Endodermal cell (in vitro differentiated cells): Measurements from ENCODE around the gene TBPL2. TPM values are rescaled to one million over a fixed set of nuclear protein-coding genes. Genes with fewer than 3 reads are reported as not detected.

Experiments used
- DNase-seq: peaks from one replicate; pipeline ENCODE4 v3.0.0-alpha.2; 2017
- H3K27ac ChIP-seq: 2 replicates; pipeline ENCODE4 v1.5.1; 2013; ENCODE audit warnings: mild to moderate bottlenecking, low read depth, low read length, moderate library complexity
- H3K27me3 ChIP-seq: 2 replicates; pipeline ENCODE4 v1.6.1; 2013; ENCODE audit warnings: mild to moderate bottlenecking, low read length, moderate library complexity; ENCODE audit not compliant: insufficient read depth, control insufficient read depth, poor library complexity, severe bottlenecking
- H3K36me3 ChIP-seq: 2 replicates; pipeline ENCODE4 v1.7.0; 2013; ENCODE audit warnings: mild to moderate bottlenecking, low read length, moderate library complexity; ENCODE audit not compliant: control insufficient read depth, insufficient read depth
- H3K4me1 ChIP-seq: one replicate; pipeline ENCODE4 v1.7.0; 2013; ENCODE audit warnings: low read length; ENCODE audit not compliant: control insufficient read depth, insufficient read depth
- H3K4me3 ChIP-seq: 2 replicates; pipeline ENCODE4 v1.5.1; 2013; ENCODE audit warnings: mild to moderate bottlenecking, low read length, moderate library complexity
- H3K9ac ChIP-seq: 2 replicates; pipeline ENCODE4 v1.6.1; 2013; ENCODE audit warnings: mild to moderate bottlenecking, low read length, moderate library complexity; ENCODE audit not compliant: poor library complexity, severe bottlenecking; ENCODE audit errors: extremely low read depth
- H3K9me3 ChIP-seq: 2 replicates; pipeline ENCODE4 v1.6.1; 2013; ENCODE audit warnings: mild to moderate bottlenecking, low read length, moderate library complexity; ENCODE audit not compliant: control insufficient read depth
- H3K27ac Mint-ChIP-seq: 2 replicates; pipeline ENCODE4 v1.8.0; 2020; ENCODE audit warnings: mixed read lengths
- H3K27me3 Mint-ChIP-seq: 2 replicates; pipeline ENCODE4 v1.8.0; 2021; ENCODE audit warnings: mild to moderate bottlenecking, mixed read lengths; ENCODE audit not compliant: insufficient read depth
- H3K36me3 Mint-ChIP-seq: 2 replicates; pipeline ENCODE4 v1.8.0; 2020; ENCODE audit warnings: low read depth, mixed read lengths
- H3K4me1 Mint-ChIP-seq: 2 replicates; pipeline ENCODE4 v1.8.0; 2020; ENCODE audit warnings: mixed read lengths
- H3K4me3 Mint-ChIP-seq: 2 replicates; pipeline ENCODE4 v1.8.0; 2020; ENCODE audit warnings: mild to moderate bottlenecking, moderate library complexity, mixed read lengths
- H3K9me3 Mint-ChIP-seq: 2 replicates; pipeline ENCODE4 v1.8.0; 2020; ENCODE audit warnings: mild to moderate bottlenecking, mixed read lengths
- CTCF ChIP-seq: fragments of 200-600 bp; sonication (generic); conservative IDR thresholded peaks from 2 replicates; pipeline ENCODE4 v1.5.0; 2021; ENCODE audit warnings: antibody characterized with exemption, mild to moderate bottlenecking
- WGBS, 2 experiments: methylation state at CpG; one replicate each; pipeline versions ENCODE4 v1.1.5 to v1.1.7; 2013; ENCODE audit warnings: missing lambda C conversion rate in 2 of 2, mixed read lengths in 1 of 2; ENCODE audit not compliant: insufficient coverage in 1 of 2, insufficient read length in 1 of 2; 5-methylcytosine and 5-hydroxymethylcytosine counted together
- total RNA-seq, 2 donors: library from RNA; stranded (reverse); fragmentation: NEBNext Ultra II Directional in 1 of 2; extraction: Animal tissue kit (Norgen Biotek cat#: 25700) in 1 of 2; gene quantifications; 2 replicates in 1 of 2; 3 replicates in 1 of 2; pipeline ENCODE4 v1.2.1, GENCODE V29; 2021

Gene TBPL2
- total RNA-seq, 2 donors from 2014 or later: not detected

DNA sequence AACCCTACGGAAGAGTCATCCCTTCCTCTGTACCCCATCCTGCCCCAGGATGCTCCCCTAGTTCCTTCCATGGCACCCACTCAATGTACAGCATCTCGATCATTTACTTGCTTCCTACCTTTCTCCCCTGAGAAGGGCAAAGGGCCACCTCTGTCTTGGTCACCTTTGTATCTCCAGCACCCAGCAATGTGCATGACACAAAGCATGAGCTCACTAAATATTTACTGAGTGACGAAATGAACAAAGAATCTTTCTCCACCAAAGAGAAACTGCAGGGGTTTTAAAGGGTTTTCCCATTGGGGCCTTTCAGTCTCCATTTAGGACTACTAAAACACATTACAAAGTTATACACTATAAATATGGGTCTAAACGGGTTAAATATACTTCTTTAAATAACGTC lies 59.4 kb downstream of the TBPL2 start:
- Mint-ChIP-seq H3K4me1 (peaks cover 13% of the 10 kb centered on the region), H3K27me3 (no peaks in the 10 kb centered on the region), H3K36me3 (peaks cover 58% of the 10 kb centered on the region), H3K9me3 (no peaks in the 10 kb centered on the region), H3K27ac (no peak overlapping the region), H3K4me3 (no peak overlapping the region)
- Histone ChIP-seq H3K36me3 (peaks cover 58% of the 10 kb centered on the region), H3K9ac (no peak overlapping the region), H3K27ac (no peak overlapping the region), H3K4me1 (no peaks in the 10 kb centered on the region), H3K9me3 (no peaks in the 10 kb centered on the region), H3K4me3 (no peak overlapping the region), H3K27me3 (no peaks in the 10 kb centered on the region)
- WGBS, 2 experiments: 90 to 100% methylated on average over 3 to 5 of the region's 5 CpGs
- TF ChIP-seq CTCF: no peak
- no peak for DNase-seq

GRCh38 chr14:55377236-55377635 lies 63.2 kb downstream of the TBPL2 start:
- no peak overlapping the region for H3K27ac Mint-ChIP-seq
- H3K36me3 Mint-ChIP-seq: peaks cover 65% of the 10 kb centered on the region
- H3K36me3 ChIP-seq: peaks cover 53% of the 10 kb centered on the region
- no peak overlapping the region for H3K9ac ChIP-seq
- H3K9me3 Mint-ChIP-seq: no peaks in the 10 kb centered on the region
- peak; percentile 53 for TF ChIP-seq CTCF
- H3K4me1 ChIP-seq: no peaks in the 10 kb centered on the region
- no peak overlapping the region for H3K4me3 ChIP-seq
- no peak overlapping the region for H3K4me3 Mint-ChIP-seq
- H3K9me3 ChIP-seq: no peaks in the 10 kb centered on the region
- H3K27ac ChIP-seq: no peak overlapping the region
- 87 to 95% methylated on average over 4 to 5 of the region's 5 CpGs for WGBS, 2 experiments
- peaks cover 9% of the 10 kb centered on the region for H3K4me1 Mint-ChIP-seq
- no peaks in the 10 kb centered on the region for H3K27me3 Mint-ChIP-seq
- H3K27me3 ChIP-seq: no peaks in the 10 kb centered on the region
- DNase-seq: no peak

DNA sequence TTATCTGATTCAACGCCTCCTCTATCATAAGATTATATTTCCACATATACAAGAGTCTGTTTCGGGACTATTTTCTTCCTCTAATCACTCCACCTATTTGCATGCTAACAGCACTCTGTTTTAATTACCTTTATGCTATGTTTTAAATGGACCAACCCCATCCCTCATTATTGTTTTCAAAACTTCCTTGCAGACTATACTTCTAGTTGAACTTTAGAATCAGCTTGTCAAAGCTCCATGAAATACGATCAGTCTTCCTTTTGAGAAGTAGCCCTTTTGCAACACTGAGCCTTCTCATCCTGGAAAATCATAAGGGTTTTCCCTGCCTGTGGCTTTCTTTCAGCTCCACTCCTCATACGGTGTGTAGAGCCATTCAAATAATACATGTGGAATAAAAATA lies 65.6 kb downstream of the TBPL2 start:
- no peaks in the 10 kb centered on the region for H3K4me1 ChIP-seq
- H3K27me3 ChIP-seq: no peaks in the 10 kb centered on the region
- Mint-ChIP-seq H3K27ac (no peak overlapping the region), H3K27me3 (no peaks in the 10 kb centered on the region), H3K36me3 (peaks cover 63% of the 10 kb centered on the region), H3K4me3 (no peak overlapping the region), H3K9me3 (no peaks in the 10 kb centered on the region), H3K4me1 (peaks cover 10% of the 10 kb centered on the region)
- H3K36me3 ChIP-seq: peaks cover 37% of the 10 kb centered on the region
- H3K4me3 ChIP-seq: no peak overlapping the region
- H3K9ac ChIP-seq: no peak overlapping the region
- no peaks in the 10 kb centered on the region for H3K9me3 ChIP-seq
- TF ChIP-seq CTCF: no peak
- no peak for DNase-seq
- WGBS, 2 experiments: 93 to 95% methylated on average over 3 of the region's 4 CpGs
- H3K27ac ChIP-seq: no peak overlapping the region
